HL-60 (cell line): Measurements from ENCODE around the gene CYP2J2.

Experiments used
- CTCF ChIP-seq: IDR thresholded peaks from one replicate; pipeline ENCODE4 v1.5.1; 2011; ENCODE audit warnings: low read length, control low read depth, inconsistent platforms; ENCODE audit not compliant: insufficient read depth
- GABPA ChIP-seq: IDR thresholded peaks from 2 replicates; pipeline ENCODE4 v1.6.1; 2012; ENCODE audit warnings: low read depth
- POLR2AphosphoS5 ChIP-seq: IDR thresholded peaks from 2 replicates; pipeline ENCODE4 v1.6.1; 2012; ENCODE audit warnings: low read depth
- REST ChIP-seq: IDR thresholded peaks from 2 replicates; pipeline ENCODE4 v1.6.1; 2012; ENCODE audit warnings: low read depth; ENCODE audit not compliant: insufficient replicate concordance
- SPI1 ChIP-seq: IDR thresholded peaks from 2 replicates; pipeline ENCODE4 v1.6.1; 2012; ENCODE audit warnings: low read depth, mild to moderate bottlenecking, borderline replicate concordance

GRCh38 chr1:59846895-59847282 lies 79.7 kb downstream of the CYP2J2 start:
- TF ChIP-seq CTCF (no peak), SPI1 (no peak), POLR2AphosphoS5 (no peak), REST (no peak), GABPA (no peak)
